GM12864 (cell line): ENCODE data around the gene ABCC4.

Source experiments
- DNase-seq: peaks from one replicate; pipeline ENCODE4 v3.0.0-alpha.2; 2011; ENCODE audit warnings: low read depth
- H3K4me3 ChIP-seq: 2 replicates; pipeline ENCODE4 v1.5.1; 2011; ENCODE audit warnings: mild to moderate bottlenecking, low read depth, low read length, control low read depth
- TF ChIP-seq, protein P1 (sequence below): IDR thresholded peaks from 2 replicates; pipeline ENCODE4 v1.5.1; 2011; ENCODE audit warnings: low read depth, mild to moderate bottlenecking, moderate library complexity, low read length, control low read depth, inconsistent platforms; ENCODE audit errors: missing control alignments

Gene ABCC4

DNA sequence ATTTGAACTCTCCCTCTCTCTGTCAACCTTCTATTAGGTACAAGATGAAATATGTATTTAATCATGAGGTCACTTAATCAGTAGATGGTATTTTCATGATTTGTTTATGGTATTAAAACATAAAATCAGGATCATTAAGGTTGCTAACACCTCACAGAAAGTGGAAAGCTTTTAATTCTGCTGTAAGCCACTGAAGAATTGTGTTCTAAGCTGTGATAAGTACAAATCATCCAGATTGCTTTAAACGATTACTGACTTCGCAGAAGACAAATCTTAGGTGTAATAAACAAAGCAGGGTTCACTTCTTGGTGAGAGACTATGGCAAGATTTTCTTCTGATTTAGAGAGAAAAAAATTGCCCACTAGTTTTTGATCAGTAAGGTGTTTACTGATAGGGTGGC, 214.5 kb downstream of the ABCC4 start:
- TF ChIP-seq, protein P1, sequence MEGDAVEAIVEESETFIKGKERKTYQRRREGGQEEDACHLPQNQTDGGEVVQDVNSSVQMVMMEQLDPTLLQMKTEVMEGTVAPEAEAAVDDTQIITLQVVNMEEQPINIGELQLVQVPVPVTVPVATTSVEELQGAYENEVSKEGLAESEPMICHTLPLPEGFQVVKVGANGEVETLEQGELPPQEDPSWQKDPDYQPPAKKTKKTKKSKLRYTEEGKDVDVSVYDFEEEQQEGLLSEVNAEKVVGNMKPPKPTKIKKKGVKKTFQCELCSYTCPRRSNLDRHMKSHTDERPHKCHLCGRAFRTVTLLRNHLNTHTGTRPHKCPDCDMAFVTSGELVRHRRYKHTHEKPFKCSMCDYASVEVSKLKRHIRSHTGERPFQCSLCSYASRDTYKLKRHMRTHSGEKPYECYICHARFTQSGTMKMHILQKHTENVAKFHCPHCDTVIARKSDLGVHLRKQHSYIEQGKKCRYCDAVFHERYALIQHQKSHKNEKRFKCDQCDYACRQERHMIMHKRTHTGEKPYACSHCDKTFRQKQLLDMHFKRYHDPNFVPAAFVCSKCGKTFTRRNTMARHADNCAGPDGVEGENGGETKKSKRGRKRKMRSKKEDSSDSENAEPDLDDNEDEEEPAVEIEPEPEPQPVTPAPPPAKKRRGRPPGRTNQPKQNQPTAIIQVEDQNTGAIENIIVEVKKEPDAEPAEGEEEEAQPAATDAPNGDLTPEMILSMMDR = no peak
- no peak for DNase-seq
- H3K4me3 ChIP-seq = no peak overlapping the region

DNA sequence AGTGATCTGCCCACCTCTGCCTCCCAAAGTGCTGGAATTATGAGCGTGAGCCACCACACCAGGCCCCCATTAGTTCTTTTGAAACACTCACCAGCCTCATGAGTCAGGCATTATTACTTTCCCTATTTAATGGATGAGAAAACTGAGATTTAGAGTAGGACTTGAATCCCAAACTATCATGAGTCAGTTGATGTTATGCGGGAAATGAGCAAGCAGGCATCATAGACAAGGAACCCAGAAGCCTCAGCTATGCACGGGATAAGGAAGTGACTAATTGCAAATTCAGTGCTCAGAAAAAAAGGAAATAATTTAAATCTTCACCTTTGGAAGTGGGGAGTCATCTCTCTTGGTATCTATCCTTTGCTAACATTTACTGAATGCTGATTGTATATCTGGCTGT, 217.5 kb downstream of the ABCC4 start:
- no peak for DNase-seq
- no peak overlapping the region for H3K4me3 ChIP-seq
- TF ChIP-seq, protein P1 = no peak

DNA sequence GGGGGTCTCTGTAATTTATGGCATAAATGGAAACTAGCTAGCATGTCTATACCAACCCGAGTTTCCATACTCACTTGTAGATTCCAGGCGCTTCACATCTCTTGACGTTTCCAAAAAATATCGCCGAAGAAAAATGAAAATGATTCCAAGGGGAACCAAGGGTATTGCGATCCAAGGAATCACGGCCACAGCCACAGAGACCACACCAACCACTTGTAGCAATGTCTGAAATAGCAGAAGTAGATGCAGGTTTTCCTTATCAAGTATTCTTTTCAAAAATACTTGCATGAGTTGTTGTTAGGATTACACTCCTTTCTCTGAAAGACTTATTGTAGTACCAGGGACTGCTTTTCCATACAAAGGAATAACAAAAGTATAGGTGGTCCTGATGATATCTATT, 218.2 kb downstream of the ABCC4 start:
- no peak overlapping the region for H3K4me3 ChIP-seq
- DNase-seq = no peak
- TF ChIP-seq, protein P1 = no peak

DNA sequence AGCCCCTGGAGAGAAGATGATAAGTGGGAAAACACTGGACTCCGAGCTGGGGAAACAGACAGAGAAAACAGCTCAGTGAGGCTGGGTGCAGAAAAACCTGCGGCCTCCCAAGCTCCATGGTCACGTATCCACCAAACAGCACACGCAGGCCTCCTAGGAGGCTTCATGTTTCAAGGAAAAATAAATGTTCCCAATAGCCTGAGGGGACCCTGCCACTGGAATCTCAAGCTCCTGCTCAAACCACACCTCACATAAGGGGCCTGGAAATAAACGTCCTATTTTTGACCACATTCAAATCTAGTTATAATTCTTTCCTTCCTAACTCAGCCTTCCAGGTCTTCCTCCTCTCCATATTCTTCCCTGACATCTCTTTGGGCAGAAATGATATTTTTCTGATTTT, 225.7 kb downstream of the ABCC4 start:
- TF ChIP-seq, protein P1 = no peak
- no peak overlapping the region for H3K4me3 ChIP-seq
- no peak for DNase-seq

DNA sequence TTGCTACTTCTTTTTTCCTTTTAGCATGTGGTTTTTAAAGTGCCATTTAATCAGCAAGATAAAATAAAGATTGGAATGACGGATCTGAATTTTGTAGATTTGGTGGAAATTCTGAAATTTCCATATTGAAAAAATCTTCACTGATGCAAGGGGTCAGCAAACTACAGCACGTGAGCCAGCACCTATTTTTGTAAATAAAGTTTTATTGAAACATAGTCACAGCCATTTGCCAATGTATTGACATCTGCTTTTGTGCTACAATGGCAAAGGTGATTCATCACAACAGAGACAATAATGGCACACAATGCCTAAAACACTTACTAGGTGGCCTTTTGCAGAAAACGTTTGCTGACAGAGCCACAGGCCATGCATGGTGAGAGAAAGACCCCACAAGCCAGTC, 226.4 kb downstream of the ABCC4 start:
- no peak overlapping the region for H3K4me3 ChIP-seq
- TF ChIP-seq, protein P1 = no peak
- no peak for DNase-seq

DNA sequence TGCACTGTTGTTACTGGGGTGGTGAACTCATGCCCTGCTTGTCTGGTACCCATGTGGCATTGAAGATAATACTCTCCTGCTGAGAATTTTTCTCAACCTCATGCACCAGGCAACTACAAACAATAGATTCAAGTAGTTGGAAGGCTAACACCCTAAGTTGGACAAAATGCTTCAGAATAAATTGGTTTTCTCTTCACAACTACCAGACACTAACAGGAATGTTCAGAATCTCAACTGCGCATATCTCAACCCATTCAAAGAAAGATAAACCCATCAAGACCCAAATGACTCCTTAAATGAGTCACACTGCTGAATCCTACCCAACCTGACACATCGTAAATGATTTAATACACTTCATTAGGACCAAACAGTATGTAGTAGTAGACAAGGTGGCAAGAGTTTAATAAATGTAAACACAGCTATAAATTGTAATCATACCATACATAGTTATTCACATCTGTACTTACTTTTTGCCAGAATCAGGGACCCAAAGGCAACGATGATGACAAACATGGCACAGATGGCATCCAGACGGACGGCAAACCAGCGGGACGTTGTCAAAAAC, 227.4 kb downstream of the ABCC4 start:
- TF ChIP-seq, protein P1 = no peak
- no peak overlapping the region for H3K4me3 ChIP-seq
- no peak for DNase-seq

DNA sequence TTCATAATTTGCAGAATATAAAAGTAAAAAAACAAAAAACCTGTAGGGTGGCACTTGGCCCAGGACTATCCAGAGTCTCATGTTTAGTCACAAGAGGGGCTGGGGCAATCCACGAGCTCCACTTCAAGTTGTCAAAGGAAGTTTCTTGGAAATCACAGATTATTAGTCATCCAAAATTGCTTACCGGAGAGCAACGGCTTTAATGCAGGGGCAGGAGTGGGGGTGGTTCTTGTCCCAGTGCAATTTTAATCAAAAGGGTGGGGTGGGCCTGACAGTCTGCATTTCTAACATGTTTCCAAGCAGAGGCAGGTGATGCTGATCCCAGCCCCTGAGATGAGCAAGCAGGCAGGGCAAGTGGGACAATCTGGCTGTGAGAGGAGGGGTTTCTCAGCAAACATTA, 233.9 kb downstream of the ABCC4 start:
- TF ChIP-seq, protein P1 = no peak
- no peak for DNase-seq
- H3K4me3 ChIP-seq = no peak overlapping the region
